Measurements from ENCODE around the gene AKAP13.

The AKAP13 gene

GRCh38 chr15:85757073-85757938 lies 376.9 kb downstream of the AKAP13 start:
- H3K27me3 ChIP-seq (ENCODE audit: low read depth), result no peaks in the 10 kb centered on the region
- in situ Hi-C loops (cut with MboI; ENCODE audit: low sequenced_read_pairs), result no loop called here

GRCh38 chr15:85757939-85758654 lies 377.7 kb downstream of the AKAP13 start:
- in situ Hi-C loops (cut with MboI; ENCODE audit: low sequenced_read_pairs), result no loop called here
- Histone ChIP-seq H3K27me3 (ENCODE audit: low read depth) (no peaks in the 10 kb centered on the region), H3K9me3 (no peaks in the 10 kb centered on the region), H3K4me1 (no peaks in the 10 kb centered on the region), H3K36me3 (replicated peaks) (peaks cover 38% of the 10 kb centered on the region), H3K4me3 (no peak overlapping the region)
- no peak for DNase-seq (ENCODE audit: low spot score in 2 of 2)

More at GRCh38 chr15:85757073-85757938, 376.9 kb downstream of the AKAP13 start:
- Histone ChIP-seq H3K4me3 (no peak overlapping the region), H3K36me3 (replicated peaks) (peaks cover 33% of the 10 kb centered on the region), H3K4me1 (no peaks in the 10 kb centered on the region), H3K9me3 (no peaks in the 10 kb centered on the region)
- no peak for DNase-seq (ENCODE audit: low spot score in 2 of 2)

- in situ Hi-C loops (cut with MboI; ENCODE audit: low sequenced_read_pairs), result no loop called here
- Histone ChIP-seq H3K27me3 (ENCODE audit: low read depth) (no peaks in the 10 kb centered on the region), H3K4me1 (no peaks in the 10 kb centered on the region), H3K4me3 (no peak overlapping the region), H3K36me3 (replicated peaks) (peaks cover 39% of the 10 kb centered on the region), H3K9me3 (no peaks in the 10 kb centered on the region)
- no peak for DNase-seq (ENCODE audit: low spot score in 2 of 2)
These were observed 378.2 kb downstream of the AKAP13 start for GRCh38 chr15:85758655-85758978.

- Histone ChIP-seq H3K9me3 (no peaks in the 10 kb centered on the region), H3K36me3 (replicated peaks) (peaks cover 39% of the 10 kb centered on the region)
- in situ Hi-C loops (cut with MboI; ENCODE audit: low sequenced_read_pairs), result no loop called here
These were observed 379.0 kb downstream of the AKAP13 start for GRCh38 chr15:85759376-85759775.

GRCh38 chr15:85760049-85760448 lies 379.6 kb downstream of the AKAP13 start:
- in situ Hi-C loops (cut with MboI; ENCODE audit: low sequenced_read_pairs), result no loop called here
- Histone ChIP-seq H3K4me1 (no peaks in the 10 kb centered on the region), H3K36me3 (replicated peaks) (peaks cover 39% of the 10 kb centered on the region), H3K27me3 (ENCODE audit: low read depth) (no peaks in the 10 kb centered on the region), H3K4me3 (no peak overlapping the region), H3K9me3 (no peaks in the 10 kb centered on the region)
- no peak for DNase-seq (ENCODE audit: low spot score in 2 of 2)

More at GRCh38 chr15:85759376-85759775, 379.0 kb downstream of the AKAP13 start:
- Histone ChIP-seq H3K4me1 (no peaks in the 10 kb centered on the region), H3K4me3 (no peak overlapping the region), H3K27me3 (ENCODE audit: low read depth) (no peaks in the 10 kb centered on the region)
- no peak for DNase-seq (ENCODE audit: low spot score in 2 of 2)

DNA sequence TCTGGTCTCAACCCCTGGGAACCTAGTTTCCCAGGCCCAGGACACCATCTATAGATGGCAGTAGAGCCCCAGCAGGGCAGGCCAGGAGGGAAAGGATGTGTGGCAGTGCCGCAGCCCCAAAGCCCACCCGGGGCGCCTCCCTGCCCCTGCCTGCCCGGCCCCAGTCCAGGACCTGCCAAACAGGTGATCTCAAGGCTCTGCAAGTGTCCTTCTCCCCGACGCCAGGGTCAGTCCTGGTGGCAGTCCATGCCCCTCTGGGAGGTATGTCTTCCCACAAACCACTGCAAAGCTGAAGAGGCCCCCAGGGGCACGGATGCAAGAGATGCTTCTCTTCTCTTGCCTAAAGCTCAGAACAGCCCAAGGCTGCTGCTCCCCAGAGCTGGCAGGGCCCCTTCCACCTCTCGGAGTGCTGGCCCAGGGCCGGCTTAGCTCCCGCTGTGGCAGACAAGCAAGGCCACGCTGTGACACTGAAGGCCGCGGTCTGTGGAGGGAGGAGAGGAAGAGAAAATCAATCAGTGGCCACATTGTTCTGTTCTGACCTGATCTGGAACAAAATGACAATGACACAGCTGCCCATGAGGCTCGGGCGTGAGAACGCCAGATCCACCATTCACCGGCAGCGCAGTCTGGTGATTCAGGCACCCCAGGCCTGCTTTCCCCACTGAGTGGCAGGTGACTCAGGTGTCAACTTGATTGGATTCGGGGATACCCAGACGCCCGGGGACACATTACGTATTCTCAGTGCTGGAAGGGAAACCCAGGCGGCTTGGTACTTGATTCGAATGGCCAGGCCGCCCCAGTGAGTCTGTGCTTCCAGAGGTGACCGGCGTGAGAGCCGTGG lies 380.3 kb downstream of the AKAP13 start:
- Histone ChIP-seq H3K36me3 (replicated peaks) (peaks cover 39% of the 10 kb centered on the region), H3K9me3 (no peaks in the 10 kb centered on the region), H3K4me1 (no peaks in the 10 kb centered on the region), H3K4me3 (no peak overlapping the region), H3K27me3 (ENCODE audit: low read depth) (no peaks in the 10 kb centered on the region)
- in situ Hi-C loops (cut with MboI; ENCODE audit: low sequenced_read_pairs), result no loop called here
- DNase-seq (ENCODE audit: low spot score in 2 of 2), result no peak

GRCh38 chr15:85761635-85762034 lies 381.2 kb downstream of the AKAP13 start:
- in situ Hi-C loops (cut with MboI; ENCODE audit: low sequenced_read_pairs), result no loop called here
- H3K4me3 ChIP-seq, result no peak overlapping the region
- H3K9me3 ChIP-seq, result no peaks in the 10 kb centered on the region
- no peaks in the 10 kb centered on the region for H3K27me3 ChIP-seq (ENCODE audit: low read depth)
- peaks cover 39% of the 10 kb centered on the region for H3K36me3 ChIP-seq (replicated peaks)
- no peaks in the 10 kb centered on the region for H3K4me1 ChIP-seq
- DNase-seq (ENCODE audit: low spot score in 2 of 2), result no peak

DNA sequence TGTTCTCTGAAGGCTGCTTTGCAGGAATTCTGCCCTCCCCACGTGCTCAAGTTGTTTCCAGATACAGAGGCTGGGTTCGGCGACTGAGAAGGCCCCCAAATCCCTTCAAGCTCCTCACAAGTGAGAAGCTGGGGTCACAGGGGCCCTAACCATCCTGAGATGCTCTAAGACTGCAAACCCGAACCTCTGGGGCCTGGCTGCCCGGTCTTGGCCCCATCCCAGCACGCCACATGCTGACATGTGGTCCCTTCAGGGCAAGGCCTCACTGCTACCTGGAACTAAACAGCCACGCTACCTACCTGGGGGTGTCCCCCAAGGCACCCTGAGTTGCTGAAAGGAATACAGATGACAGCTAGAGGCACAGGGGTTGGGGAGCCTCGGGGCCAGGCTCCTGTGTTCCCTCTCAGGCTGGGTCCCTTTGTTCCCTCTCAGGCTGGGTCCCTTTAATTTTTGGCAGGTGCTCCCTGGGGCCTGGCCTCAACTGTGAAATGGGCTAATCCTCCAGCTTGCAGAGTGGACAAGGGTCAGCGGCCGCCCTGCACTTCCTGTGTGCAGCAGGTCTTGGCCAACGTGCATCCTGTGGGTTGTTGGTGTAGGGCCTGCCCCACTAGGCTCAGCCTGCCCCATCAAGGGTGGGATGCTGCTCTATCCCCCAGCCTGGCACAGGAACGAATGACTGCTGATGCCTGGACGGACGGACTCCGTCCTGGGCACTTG lies 381.8 kb downstream of the AKAP13 start:
- peaks cover 39% of the 10 kb centered on the region for H3K36me3 ChIP-seq (replicated peaks)

DNA sequence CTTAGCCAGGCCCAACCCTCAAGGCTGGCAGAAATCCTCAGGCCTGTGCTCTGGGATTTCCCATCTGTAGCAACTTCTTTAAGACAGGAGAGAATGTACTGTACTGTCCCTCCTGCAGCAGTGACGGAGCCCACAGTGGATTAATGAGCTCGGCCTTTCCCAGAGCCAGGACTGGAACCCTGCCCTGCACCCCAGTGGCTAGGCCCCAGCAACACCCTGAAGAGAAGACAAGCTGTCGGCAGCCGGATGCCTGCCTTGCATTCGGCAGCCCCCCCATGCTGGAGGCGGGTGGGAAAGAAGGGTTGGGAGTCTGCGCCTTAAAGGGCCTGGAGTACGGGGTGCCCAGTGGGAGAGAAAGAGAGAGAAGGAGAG lies 382.3 kb downstream of the AKAP13 start:
- DNase-seq (ENCODE audit: low spot score in 2 of 2), result no peak
- in situ Hi-C loops (cut with MboI; ENCODE audit: low sequenced_read_pairs), result no loop called here
- no peak overlapping the region for H3K4me3 ChIP-seq
- no peaks in the 10 kb centered on the region for H3K27me3 ChIP-seq (ENCODE audit: low read depth)
- H3K36me3 ChIP-seq (replicated peaks), result peaks cover 37% of the 10 kb centered on the region
- H3K4me1 ChIP-seq, result no peaks in the 10 kb centered on the region
- H3K9me3 ChIP-seq, result no peaks in the 10 kb centered on the region

More for the DNA sequence above, 381.8 kb downstream of the AKAP13 start:
- H3K4me3 ChIP-seq, result no peak overlapping the region
- H3K4me1 ChIP-seq, result no peaks in the 10 kb centered on the region
- H3K27me3 ChIP-seq (ENCODE audit: low read depth), result no peaks in the 10 kb centered on the region
- in situ Hi-C loops (cut with MboI; ENCODE audit: low sequenced_read_pairs), result no loop called here
- no peaks in the 10 kb centered on the region for H3K9me3 ChIP-seq
- DNase-seq (ENCODE audit: low spot score in 2 of 2), result no peak

- Histone ChIP-seq H3K27me3 (ENCODE audit: low read depth) (no peaks in the 10 kb centered on the region), H3K9me3 (no peaks in the 10 kb centered on the region), H3K4me1 (no peaks in the 10 kb centered on the region), H3K4me3 (no peak overlapping the region), H3K36me3 (replicated peaks) (peaks cover 36% of the 10 kb centered on the region)
- no peak for DNase-seq (ENCODE audit: low spot score in 2 of 2)
- in situ Hi-C loops (cut with MboI; ENCODE audit: low sequenced_read_pairs), result no loop called here
These were observed 382.8 kb downstream of the AKAP13 start for GRCh38 chr15:85763157-85763556.

DNA sequence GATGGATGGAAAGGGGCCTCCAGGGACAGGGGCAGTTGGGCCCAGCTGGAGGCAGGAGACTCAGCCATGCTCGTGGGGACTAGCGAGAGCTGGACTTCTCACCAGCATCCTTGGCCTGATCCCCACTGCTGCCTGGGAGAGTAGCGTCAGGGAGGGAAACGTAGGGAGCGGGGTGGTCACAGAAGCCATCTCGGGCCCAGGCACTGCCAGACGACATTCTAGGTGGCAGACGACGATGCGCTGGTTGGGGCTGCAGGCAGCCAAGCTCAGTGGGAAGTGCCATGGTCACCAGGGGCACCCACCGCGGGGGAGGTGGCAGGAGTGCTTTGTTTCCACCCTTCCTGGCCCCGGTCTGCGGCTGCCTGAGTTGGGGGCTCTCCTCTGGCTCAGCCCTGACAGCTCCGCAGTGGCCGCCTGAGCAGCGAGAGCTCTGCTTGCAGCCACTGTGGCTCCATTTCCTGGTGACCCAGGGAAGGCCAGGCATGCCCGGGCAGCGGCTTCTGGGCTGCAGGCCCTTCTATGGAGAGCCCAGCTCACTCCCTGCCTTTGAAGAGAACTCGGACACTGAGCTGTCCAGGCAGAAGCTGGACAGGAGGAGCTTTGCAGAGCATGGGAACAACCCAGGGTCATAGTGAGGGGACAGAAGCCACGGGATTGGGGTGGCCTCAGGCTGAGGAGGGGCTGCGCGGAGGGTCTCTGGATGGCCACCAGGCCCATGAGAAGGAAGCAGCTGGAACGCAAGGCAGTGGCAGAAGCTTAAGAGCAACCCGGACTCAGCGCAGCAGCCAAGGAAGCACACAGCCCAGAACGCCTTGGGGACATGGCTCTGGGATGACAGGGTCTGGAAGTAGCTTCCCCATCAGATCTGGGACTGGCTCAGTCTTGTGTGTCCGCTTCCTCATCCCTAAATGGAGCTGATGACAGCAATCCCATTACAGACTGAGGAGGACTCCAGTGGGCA lies 383.6 kb downstream of the AKAP13 start:
- no peak overlapping the region for H3K4me3 ChIP-seq
- in situ Hi-C loops (cut with MboI; ENCODE audit: low sequenced_read_pairs), result no loop called here
- DNase-seq (ENCODE audit: low spot score in 2 of 2), result no peak
- H3K27me3 ChIP-seq (ENCODE audit: low read depth), result no peaks in the 10 kb centered on the region
- peaks cover 36% of the 10 kb centered on the region for H3K36me3 ChIP-seq (replicated peaks)
- H3K4me1 ChIP-seq, result no peaks in the 10 kb centered on the region
- no peaks in the 10 kb centered on the region for H3K9me3 ChIP-seq

GRCh38 chr15:85764649-85765277 lies 384.4 kb downstream of the AKAP13 start:
- peaks cover 34% of the 10 kb centered on the region for H3K36me3 ChIP-seq (replicated peaks)
- no peak overlapping the region for H3K4me3 ChIP-seq
- no peak for DNase-seq (ENCODE audit: low spot score in 2 of 2)
- no peaks in the 10 kb centered on the region for H3K27me3 ChIP-seq (ENCODE audit: low read depth)
- no peaks in the 10 kb centered on the region for H3K9me3 ChIP-seq
- no peaks in the 10 kb centered on the region for H3K4me1 ChIP-seq
- in situ Hi-C loops (cut with MboI; ENCODE audit: low sequenced_read_pairs), result no loop called here
